Nephron progenitor cell (in vitro differentiated cells): ENCODE data around the gene RTN4RL2.
A peak's percentile ranks its signal among the peaks of the same experiment; 100 is the strongest.

Experiments used
- DNase-seq: peaks from one replicate; pipeline ENCODE4 v3.0.0; 2021
- H3K27ac Mint-ChIP-seq: 2 replicates; pipeline ENCODE4 v1.8.0; 2021; ENCODE audit warnings: mild to moderate bottlenecking, moderate library complexity, mixed read lengths
- H3K27me3 Mint-ChIP-seq: 2 replicates; pipeline ENCODE4 v1.8.0; 2021; ENCODE audit warnings: mild to moderate bottlenecking, low read depth, mixed read lengths; ENCODE audit not compliant: poor library complexity
- H3K36me3 Mint-ChIP-seq: 2 replicates; pipeline ENCODE4 v1.8.0; 2021; ENCODE audit warnings: low read depth, mixed read lengths
- H3K4me1 Mint-ChIP-seq: 2 replicates; pipeline ENCODE4 v1.8.0; 2021; ENCODE audit warnings: mixed read lengths
- H3K4me3 Mint-ChIP-seq: 2 replicates; pipeline ENCODE4 v1.8.0; 2021; ENCODE audit warnings: mild to moderate bottlenecking, moderate library complexity, mixed read lengths
- H3K9me3 Mint-ChIP-seq: 2 replicates; pipeline ENCODE4 v1.8.0; 2021; ENCODE audit warnings: mild to moderate bottlenecking, moderate library complexity, mixed read lengths
- CTCF ChIP-seq: fragments of 200-600 bp; sonication (generic); IDR thresholded peaks from 2 replicates; pipeline ENCODE4 v1.5.0; 2021; ENCODE audit warnings: antibody characterized with exemption

Gene RTN4RL2

GRCh38 chr11:57418131-57418530 lies 42.2 kb upstream of the RTN4RL2 start:
- TF ChIP-seq CTCF: no peak
- Mint-ChIP-seq H3K4me3 (no peak overlapping the region), H3K27me3 (peaks cover 2% of the 10 kb centered on the region), H3K4me1 (no peaks in the 10 kb centered on the region), H3K27ac (no peak overlapping the region), H3K9me3 (no peaks in the 10 kb centered on the region), H3K36me3 (peaks cover 56% of the 10 kb centered on the region)
- DNase-seq: no peak

- H3K36me3 Mint-ChIP-seq: peaks cover 54% of the 10 kb centered on the region
- no peak overlapping the region for H3K4me3 Mint-ChIP-seq
- DNase-seq: no peak
- H3K27me3 Mint-ChIP-seq: peaks cover 2% of the 10 kb centered on the region
- H3K9me3 Mint-ChIP-seq: no peaks in the 10 kb centered on the region
- TF ChIP-seq CTCF: no peak
- H3K27ac Mint-ChIP-seq: no peak overlapping the region
- H3K4me1 Mint-ChIP-seq: no peaks in the 10 kb centered on the region
These were observed 41.2 kb upstream of the RTN4RL2 start for GRCh38 chr11:57419146-57419545.

GRCh38 chr11:57421066-57421465 lies 39.3 kb upstream of the RTN4RL2 start:
- no peak for TF ChIP-seq CTCF
- H3K36me3 Mint-ChIP-seq: peaks cover 38% of the 10 kb centered on the region
- H3K4me1 Mint-ChIP-seq: peaks cover 18% of the 10 kb centered on the region
- H3K9me3 Mint-ChIP-seq: no peaks in the 10 kb centered on the region
- no peak overlapping the region for H3K4me3 Mint-ChIP-seq
- no peak for DNase-seq
- no peak overlapping the region for H3K27ac Mint-ChIP-seq
- H3K27me3 Mint-ChIP-seq: peaks cover 3% of the 10 kb centered on the region

- H3K4me1 Mint-ChIP-seq: peaks cover 25% of the 10 kb centered on the region
- H3K4me3 Mint-ChIP-seq: no peak overlapping the region
- DNase-seq: no peak
- peaks cover 8% of the 10 kb centered on the region for H3K27me3 Mint-ChIP-seq
- peaks cover 31% of the 10 kb centered on the region for H3K36me3 Mint-ChIP-seq
- H3K27ac Mint-ChIP-seq: no peak overlapping the region
- H3K9me3 Mint-ChIP-seq: no peaks in the 10 kb centered on the region
- TF ChIP-seq CTCF: no peak
These were observed 38.5 kb upstream of the RTN4RL2 start for GRCh38 chr11:57421805-57422204.

- Mint-ChIP-seq H3K4me1 (peaks cover 32% of the 10 kb centered on the region), H3K27me3 (peaks cover 14% of the 10 kb centered on the region), H3K27ac (peak overlapping the region; percentile 17), H3K4me3 (no peak overlapping the region), H3K36me3 (peaks cover 22% of the 10 kb centered on the region), H3K9me3 (no peaks in the 10 kb centered on the region)
- DNase-seq: no peak
- no peak for TF ChIP-seq CTCF
These were observed 37.7 kb upstream of the RTN4RL2 start for GRCh38 chr11:57422669-57423068.

GRCh38 chr11:57424137-57424791 lies 36.1 kb upstream of the RTN4RL2 start:
- peaks cover 34% of the 10 kb centered on the region for H3K4me1 Mint-ChIP-seq
- no peaks in the 10 kb centered on the region for H3K9me3 Mint-ChIP-seq
- DNase-seq: no peak
- H3K36me3 Mint-ChIP-seq: peaks cover 17% of the 10 kb centered on the region
- peaks cover 27% of the 10 kb centered on the region for H3K27me3 Mint-ChIP-seq
- no peak for TF ChIP-seq CTCF
- no peak overlapping the region for H3K4me3 Mint-ChIP-seq
- H3K27ac Mint-ChIP-seq: no peak overlapping the region
